22Rv1 (cell line): ENCODE results near the gene S100Z.

ENCODE experiments used
- H3K27ac ChIP-seq: fragments of 450-650 bp; 2 replicates; pipeline ENCODE4 v1.5.1; 2017
- ZFX ChIP-seq: fragments of 450-650 bp; IDR thresholded peaks from 2 replicates; pipeline ENCODE4 v1.6.1; 2017; ENCODE audit warnings: antibody characterized with exemption, borderline replicate concordance
- TF ChIP-seq, protein P1 (sequence below): fragments of 450-650 bp; IDR thresholded peaks from 2 replicates; pipeline ENCODE4 v1.5.1; 2017; ENCODE audit warnings: mild to moderate bottlenecking

S100Z gene

DNA sequence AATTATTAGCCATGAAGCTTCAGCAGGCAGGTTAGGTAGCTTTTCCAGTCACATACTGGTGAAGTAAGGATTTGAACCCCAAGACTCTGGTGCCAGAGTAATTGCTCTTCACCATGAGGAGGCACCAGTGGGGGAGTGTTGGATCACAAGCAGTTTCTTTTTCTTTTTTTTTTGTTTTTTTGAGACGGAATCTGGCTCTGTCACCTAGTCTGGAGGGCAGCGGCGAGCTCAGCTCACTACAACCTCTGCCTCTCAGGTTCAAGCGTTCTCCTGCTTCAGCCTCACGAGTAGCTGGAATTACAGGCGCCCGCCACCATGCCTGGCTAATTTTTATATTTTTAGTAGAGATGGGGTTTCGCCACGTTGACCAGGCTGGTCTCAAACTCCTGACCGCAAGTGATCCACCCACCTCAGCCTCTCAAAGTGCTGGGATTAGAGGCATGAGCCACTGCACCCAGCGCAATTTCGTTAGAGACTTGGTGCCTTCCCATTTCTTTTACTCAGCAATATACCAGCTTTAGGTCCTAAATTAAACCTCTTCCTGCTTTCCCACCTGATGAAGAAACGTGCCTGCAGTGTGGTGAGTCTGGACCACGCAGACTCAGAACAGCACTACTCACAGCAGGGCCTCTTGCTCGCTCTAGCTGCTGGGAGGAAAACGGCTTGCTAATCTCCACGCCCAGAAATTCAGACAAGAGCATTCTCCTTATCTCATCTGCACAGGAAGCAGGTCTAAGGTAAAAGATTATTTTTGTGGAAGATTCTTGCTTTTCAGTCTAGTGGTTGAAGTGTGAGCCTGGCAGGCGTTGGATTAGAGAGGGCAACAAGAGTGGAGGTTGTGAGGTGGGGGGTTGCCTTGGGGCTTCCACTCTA lies at the start of gene S100Z:
TSS of gene S100Z (plus strand) at position 596 of the 873 bp plus-strand sequence. CDS start 25,346 bp downstream, outside the sequence.
- TF ChIP-seq, protein P1, sequence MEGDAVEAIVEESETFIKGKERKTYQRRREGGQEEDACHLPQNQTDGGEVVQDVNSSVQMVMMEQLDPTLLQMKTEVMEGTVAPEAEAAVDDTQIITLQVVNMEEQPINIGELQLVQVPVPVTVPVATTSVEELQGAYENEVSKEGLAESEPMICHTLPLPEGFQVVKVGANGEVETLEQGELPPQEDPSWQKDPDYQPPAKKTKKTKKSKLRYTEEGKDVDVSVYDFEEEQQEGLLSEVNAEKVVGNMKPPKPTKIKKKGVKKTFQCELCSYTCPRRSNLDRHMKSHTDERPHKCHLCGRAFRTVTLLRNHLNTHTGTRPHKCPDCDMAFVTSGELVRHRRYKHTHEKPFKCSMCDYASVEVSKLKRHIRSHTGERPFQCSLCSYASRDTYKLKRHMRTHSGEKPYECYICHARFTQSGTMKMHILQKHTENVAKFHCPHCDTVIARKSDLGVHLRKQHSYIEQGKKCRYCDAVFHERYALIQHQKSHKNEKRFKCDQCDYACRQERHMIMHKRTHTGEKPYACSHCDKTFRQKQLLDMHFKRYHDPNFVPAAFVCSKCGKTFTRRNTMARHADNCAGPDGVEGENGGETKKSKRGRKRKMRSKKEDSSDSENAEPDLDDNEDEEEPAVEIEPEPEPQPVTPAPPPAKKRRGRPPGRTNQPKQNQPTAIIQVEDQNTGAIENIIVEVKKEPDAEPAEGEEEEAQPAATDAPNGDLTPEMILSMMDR = no peak
- TF ChIP-seq ZFX = no peak
- H3K27ac ChIP-seq = no peak within 1 kb of the TSS

DNA sequence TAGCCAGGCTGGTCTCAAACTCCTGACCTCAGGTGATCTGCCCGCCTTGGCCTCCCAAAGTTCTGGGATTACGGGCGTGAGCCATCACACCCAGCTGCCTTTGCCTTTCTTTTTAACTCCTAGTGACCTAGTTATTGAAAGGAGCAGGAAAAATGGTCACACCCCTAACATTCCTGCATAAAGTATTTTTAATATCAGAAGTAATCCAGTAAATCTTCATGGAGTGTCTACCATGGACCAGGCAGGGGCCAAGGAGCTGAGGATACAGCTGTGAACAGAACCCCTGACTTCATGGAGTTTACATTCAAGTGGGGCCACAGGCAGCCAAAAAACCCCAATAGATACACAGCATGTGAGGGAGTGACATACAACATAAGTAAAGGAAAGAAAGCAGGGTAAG lies 49.2 kb upstream of the S100Z start:
- no peak overlapping the region for H3K27ac ChIP-seq
- no peak for TF ChIP-seq ZFX
- TF ChIP-seq, protein P1 = no peak

DNA sequence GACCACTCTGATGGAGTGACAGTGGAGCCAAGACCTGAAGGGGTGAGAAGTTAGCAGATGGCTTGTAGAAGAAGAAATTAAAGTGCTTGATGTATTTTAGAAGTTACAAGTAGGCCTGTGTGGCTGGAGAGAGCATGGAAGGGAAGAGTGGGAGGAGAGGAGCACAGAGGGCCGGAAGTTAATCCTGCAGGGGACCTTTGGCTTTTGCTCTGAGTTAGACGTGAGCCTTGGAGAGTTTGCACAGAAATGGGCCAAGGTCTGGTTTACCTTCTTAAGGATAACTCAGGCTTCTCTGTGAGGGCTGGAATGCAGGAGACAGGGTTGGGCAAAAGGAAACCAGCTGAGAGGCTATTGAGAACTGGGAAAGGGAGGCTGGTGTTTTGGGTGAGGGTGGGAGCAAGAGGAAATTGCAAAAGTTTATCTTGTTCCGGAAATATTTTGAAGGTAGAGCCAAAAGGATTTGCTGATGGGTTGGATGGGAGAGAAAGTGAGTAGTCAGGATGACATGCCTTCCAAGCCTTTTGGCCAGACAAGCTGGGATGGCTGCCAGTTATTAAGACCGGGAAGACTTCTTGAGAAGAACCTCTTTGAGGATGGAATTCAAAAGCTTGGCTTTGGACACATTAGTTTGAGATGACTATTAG lies 48.5 kb upstream of the S100Z start:
- no peak overlapping the region for H3K27ac ChIP-seq
- TF ChIP-seq, protein P1 = no peak
- no peak for TF ChIP-seq ZFX

DNA sequence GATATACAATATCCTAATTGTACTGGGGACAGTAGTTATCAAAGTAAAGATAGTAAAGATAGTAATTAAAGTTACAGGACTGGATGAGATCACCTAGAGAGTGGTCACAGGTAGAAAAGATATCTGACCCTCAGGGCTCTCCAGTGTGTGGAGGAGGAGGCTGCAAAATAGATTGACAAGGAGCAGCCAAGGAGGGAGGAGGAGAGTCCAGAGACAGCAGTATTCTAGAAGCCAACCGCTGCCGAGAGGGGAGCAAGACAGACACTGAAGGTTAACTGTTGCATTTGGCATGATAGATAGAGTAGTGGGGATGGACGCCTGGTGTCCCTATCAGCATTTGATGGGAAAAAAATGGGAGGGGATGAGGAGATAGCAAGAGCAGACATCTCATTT lies 48.0 kb upstream of the S100Z start:
- H3K27ac ChIP-seq = no peak overlapping the region
- TF ChIP-seq, protein P1 = no peak
- TF ChIP-seq ZFX = no peak

DNA sequence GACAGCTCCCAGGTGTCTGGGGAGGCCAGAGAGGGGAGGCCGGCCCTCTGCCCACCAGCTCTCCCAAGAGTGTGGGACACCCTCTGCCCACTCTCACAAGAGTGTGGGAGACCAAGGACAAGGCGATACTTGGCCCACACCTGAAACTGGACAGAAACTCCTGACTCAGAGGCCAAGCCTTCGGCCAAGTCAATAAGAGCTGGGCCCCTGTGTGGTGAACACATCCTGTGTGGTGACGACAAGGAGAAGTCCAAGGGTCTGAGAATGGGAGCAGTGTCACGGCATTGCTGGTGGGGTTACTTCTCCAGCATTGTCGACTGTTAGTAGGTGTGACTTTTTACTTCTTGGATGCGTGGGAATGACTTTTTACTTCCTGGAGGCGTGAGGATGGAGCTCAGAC lies 45.5 kb upstream of the S100Z start:
- TF ChIP-seq, protein P1 = no peak
- no peak for TF ChIP-seq ZFX
- H3K27ac ChIP-seq = no peak overlapping the region

DNA sequence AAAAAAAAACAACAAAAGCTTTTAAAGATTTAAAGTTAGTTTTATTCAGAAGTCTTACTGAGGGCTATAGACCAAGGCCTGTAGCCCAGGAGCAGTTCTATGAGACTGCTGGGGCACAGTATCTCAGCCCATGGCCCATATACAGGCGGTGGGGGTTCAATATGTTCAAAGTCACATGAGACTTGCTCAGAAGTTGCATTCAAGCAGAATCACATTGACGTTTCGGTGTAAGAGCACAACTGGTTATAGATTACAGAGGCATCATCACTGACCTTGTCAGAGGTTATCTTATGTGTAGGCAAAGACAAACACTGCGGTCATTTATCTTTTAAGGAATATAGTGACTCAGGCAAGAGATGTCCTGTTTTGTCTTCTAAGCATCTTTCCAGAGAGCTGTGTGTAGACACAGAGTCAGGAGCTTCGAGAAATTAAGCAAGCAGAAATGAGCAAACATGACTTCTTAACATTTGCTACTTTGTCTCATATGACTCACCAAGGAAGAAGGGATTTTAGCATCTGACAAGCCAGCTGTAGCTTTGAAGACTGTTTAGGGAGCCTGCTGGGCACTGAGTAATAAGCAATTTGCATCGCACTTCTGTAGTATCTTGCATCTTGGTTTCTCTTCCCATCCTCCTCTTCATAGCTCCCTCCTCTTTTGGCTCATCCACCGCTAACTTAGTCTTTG lies 43.9 kb upstream of the S100Z start:
- TF ChIP-seq ZFX = no peak
- TF ChIP-seq, protein P1 = no peak
- no peak overlapping the region for H3K27ac ChIP-seq
